ENCODE results near the gene B3GALT6.

The B3GALT6 gene

GRCh38 chr1:1237874-1238701, 6.1 kb downstream of the B3GALT6 start:
- TF ChIP-seq CTCF (IDR thresholded peaks at IDR 0.05; ENCODE audit: poor library complexity, severe bottlenecking), result no peak
- Histone ChIP-seq H3K9me3 (ENCODE audit: severe bottlenecking) (no peaks in the 10 kb centered on the region), H3K27me3 (ENCODE audit: insufficient read depth, poor library complexity, severe bottlenecking) (no peaks in the 10 kb centered on the region), H3K4me1 (ENCODE audit: insufficient read depth, poor library complexity, severe bottlenecking) (peaks cover 10% of the 10 kb centered on the region), H3K36me3 (ENCODE audit: low read depth) (peaks cover 6% of the 10 kb centered on the region), H3K4me3 (ENCODE audit: severe bottlenecking) (no peak overlapping the region), H3K27ac (ENCODE audit: poor library complexity, severe bottlenecking) (peak overlapping the region; percentile 2)
- peak; percentile 13 for ATAC-seq (ENCODE audit: low read depth)
- no peak for DNase-seq (ENCODE audit: low spot score)

- TF ChIP-seq CTCF (IDR thresholded peaks at IDR 0.05; ENCODE audit: poor library complexity, severe bottlenecking), result no peak
- DNase-seq (ENCODE audit: low spot score) (no peak), ATAC-seq (ENCODE audit: low read depth) (no peak; the same call in 2 of the 3 replicates)
- H3K4me3 ChIP-seq (ENCODE audit: severe bottlenecking), result no peak overlapping the region
- peaks cover 2% of the 10 kb centered on the region for H3K36me3 ChIP-seq (ENCODE audit: low read depth)
- no peaks in the 10 kb centered on the region for H3K9me3 ChIP-seq (ENCODE audit: severe bottlenecking)
- H3K4me1 ChIP-seq (ENCODE audit: insufficient read depth, poor library complexity, severe bottlenecking), result peaks cover 10% of the 10 kb centered on the region
- no peaks in the 10 kb centered on the region for H3K27me3 ChIP-seq (ENCODE audit: insufficient read depth, poor library complexity, severe bottlenecking)
- peak overlapping the region; percentile 2 for H3K27ac ChIP-seq (ENCODE audit: poor library complexity, severe bottlenecking)
Observed at GRCh38 chr1:1238702-1239178, 6.7 kb downstream of the B3GALT6 start.

- no peak overlapping the region for H3K27ac ChIP-seq (ENCODE audit: poor library complexity, severe bottlenecking)
- TF ChIP-seq CTCF (IDR thresholded peaks at IDR 0.05; ENCODE audit: poor library complexity, severe bottlenecking), result no peak
- no peak overlapping the region for H3K4me3 ChIP-seq (ENCODE audit: severe bottlenecking)
- peaks cover 10% of the 10 kb centered on the region for H3K4me1 ChIP-seq (ENCODE audit: insufficient read depth, poor library complexity, severe bottlenecking)
- H3K9me3 ChIP-seq (ENCODE audit: severe bottlenecking), result no peaks in the 10 kb centered on the region
- ATAC-seq (ENCODE audit: low read depth) (no peak), DNase-seq (ENCODE audit: low spot score) (no peak)
- no peaks in the 10 kb centered on the region for H3K36me3 ChIP-seq (ENCODE audit: low read depth)
- no peaks in the 10 kb centered on the region for H3K27me3 ChIP-seq (ENCODE audit: insufficient read depth, poor library complexity, severe bottlenecking)
Observed at GRCh38 chr1:1239227-1239613, 7.2 kb downstream of the B3GALT6 start.

- ATAC-seq (ENCODE audit: low read depth), result no peak
- no peak overlapping the region for H3K27ac ChIP-seq (ENCODE audit: poor library complexity, severe bottlenecking)
- no peaks in the 10 kb centered on the region for H3K36me3 ChIP-seq (ENCODE audit: low read depth)
- DNase-seq (ENCODE audit: low spot score), result no peak
- TF ChIP-seq CTCF (IDR thresholded peaks at IDR 0.05; ENCODE audit: poor library complexity, severe bottlenecking), result no peak
- H3K27me3 ChIP-seq (ENCODE audit: insufficient read depth, poor library complexity, severe bottlenecking), result no peaks in the 10 kb centered on the region
- H3K9me3 ChIP-seq (ENCODE audit: severe bottlenecking), result no peaks in the 10 kb centered on the region
- H3K4me3 ChIP-seq (ENCODE audit: severe bottlenecking), result no peak overlapping the region
- H3K4me1 ChIP-seq (ENCODE audit: insufficient read depth, poor library complexity, severe bottlenecking), result peaks cover 10% of the 10 kb centered on the region
Observed at GRCh38 chr1:1239614-1240347, 7.7 kb downstream of the B3GALT6 start.

Data from RWPE2 (cell line).